HG03175 (cell line): ENCODE results near the gene CNTNAP2.
"Not testable (repeated sequence)": the region's sequence is repeated elsewhere in the genome, so short reads cannot be mapped to it uniquely, and the experiment has no call there.

Source experiments
- ATAC-seq: cut with Tn5 transposase; IDR thresholded peaks from one replicate; pipeline ENCODE4 v1.9.1; 2021; ENCODE audit warnings: mild to moderate bottlenecking, moderate library complexity; ENCODE audit not compliant: unreplicated experiment

The CNTNAP2 gene

GRCh38 chr7:147678943-147679342 lies 1562.3 kb downstream of the CNTNAP2 start:
- no peak for ATAC-seq

DNA sequence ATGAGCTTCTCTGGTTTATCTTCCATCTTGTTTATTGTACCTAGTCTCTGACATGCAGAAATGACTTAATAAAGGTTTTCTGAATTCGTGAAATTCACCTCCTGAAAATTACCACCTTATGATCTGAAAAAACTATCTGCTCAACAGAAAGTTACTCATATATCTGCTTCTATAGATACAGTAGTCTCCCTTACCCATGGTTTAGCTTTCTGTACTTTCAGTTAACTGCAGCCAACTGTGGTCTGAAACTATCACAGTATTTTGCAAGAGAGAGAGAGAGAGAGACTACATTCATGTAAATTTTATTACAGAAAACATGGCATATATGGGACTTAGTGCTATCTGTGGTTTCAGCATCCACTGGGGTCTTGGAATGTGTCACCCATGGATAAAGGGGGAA lies 1564.9 kb downstream of the CNTNAP2 start:
- ATAC-seq, result no peak

- no peak for ATAC-seq
Observed at GRCh38 chr7:147700702-147701101, 1584.1 kb downstream of the CNTNAP2 start.

- ATAC-seq, result no peak
Observed at GRCh38 chr7:147707926-147708325, 1591.3 kb downstream of the CNTNAP2 start.

- no peak for ATAC-seq
Observed at GRCh38 chr7:147708871-147709270, 1592.3 kb downstream of the CNTNAP2 start.

DNA sequence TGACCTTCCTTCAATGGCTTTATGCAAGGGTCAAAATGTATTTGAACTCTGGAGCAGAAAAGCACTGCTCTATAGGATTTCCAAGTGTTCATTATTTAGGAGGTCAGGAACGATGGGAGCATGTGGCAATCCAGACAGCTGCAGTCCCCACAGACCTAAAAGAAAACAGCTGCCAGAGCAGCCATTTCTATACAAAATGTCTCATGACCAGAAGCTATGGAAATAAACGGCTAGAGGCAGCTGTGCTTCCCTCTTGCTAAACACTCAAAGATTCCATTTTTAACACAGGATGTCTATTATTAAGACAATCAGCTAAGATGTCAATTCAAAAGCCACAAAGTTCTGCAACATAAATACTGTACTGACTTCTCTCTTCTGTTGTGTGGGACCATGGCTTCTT lies 1594.8 kb downstream of the CNTNAP2 start:
- no peak for ATAC-seq

- no peak for ATAC-seq
Observed at GRCh38 chr7:147721962-147722830, 1605.6 kb downstream of the CNTNAP2 start.

- no peak for ATAC-seq
Observed at GRCh38 chr7:147723536-147723935, 1606.9 kb downstream of the CNTNAP2 start.

DNA sequence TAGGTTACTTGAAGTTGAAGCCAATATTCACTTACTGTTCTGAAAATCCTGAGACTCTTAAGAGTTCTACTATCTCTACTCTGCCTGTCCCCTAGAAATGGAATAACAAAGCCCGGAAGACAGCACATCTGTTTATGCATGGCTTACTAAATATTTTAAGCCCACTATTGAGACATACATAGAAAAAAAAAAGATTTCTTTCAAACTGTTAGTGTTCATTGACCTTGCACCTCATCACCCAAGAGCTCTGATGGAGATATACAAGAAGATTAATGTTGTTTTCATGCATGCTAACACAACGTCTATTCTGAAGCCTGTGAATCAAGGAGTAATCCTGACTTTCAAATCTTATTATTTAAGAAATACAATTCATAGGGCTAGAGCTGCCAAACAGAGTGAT lies 1614.7 kb downstream of the CNTNAP2 start:
- ATAC-seq, result no peak

GRCh38 chr7:147737559-147738214 lies 1621.1 kb downstream of the CNTNAP2 start:
- ATAC-seq, result not testable (repeated sequence)

DNA sequence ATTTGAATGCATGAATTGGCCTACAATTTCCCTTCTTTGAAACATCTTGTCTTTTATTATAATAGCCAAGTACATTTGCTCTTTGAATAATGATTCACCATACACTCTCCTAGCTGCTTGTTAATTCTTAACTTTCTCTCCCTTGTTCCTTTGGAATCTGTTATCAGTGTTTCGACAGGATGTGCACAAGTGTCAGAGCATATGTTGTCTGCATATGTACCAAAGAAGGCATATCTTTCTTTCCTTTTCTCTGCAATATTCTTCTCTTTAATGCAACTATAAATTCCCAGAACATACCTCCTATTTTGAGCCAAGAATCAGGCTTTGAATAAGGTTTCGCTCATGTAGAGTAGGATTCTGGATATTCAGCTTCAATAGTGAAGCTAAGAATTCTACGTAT lies 1625.7 kb downstream of the CNTNAP2 start:
- ATAC-seq, result no peak

GRCh38 chr7:147756300-147756699 lies 1639.7 kb downstream of the CNTNAP2 start:
- ATAC-seq, result no peak

- ATAC-seq, result no peak
Observed at GRCh38 chr7:147759327-147759943, 1642.8 kb downstream of the CNTNAP2 start.

- no peak for ATAC-seq
Observed at GRCh38 chr7:147765301-147765700, 1648.7 kb downstream of the CNTNAP2 start.

GRCh38 chr7:147771344-147771743 lies 1654.7 kb downstream of the CNTNAP2 start:
- ATAC-seq, result no peak

DNA sequence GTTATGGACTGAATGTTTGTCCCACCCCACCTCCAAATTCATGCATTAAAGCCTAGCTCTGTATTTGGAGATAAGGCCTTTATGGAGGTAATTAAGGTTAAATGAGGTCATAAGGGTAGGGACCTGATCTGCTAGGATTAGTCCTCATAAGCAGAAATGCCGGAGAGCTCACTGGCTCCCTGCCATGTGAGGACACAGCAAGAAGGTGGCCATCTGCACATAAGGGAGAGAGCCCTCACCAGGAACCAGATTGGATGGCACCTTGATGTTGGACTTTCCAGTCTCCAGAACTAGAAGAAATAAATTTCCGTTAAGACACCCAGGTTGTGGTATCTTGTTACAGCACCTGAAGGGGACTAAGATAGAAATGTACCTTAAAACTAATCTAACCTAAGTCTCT lies 1657.9 kb downstream of the CNTNAP2 start:
- ATAC-seq, result no peak

GRCh38 chr7:147775516-147776284 lies 1659.1 kb downstream of the CNTNAP2 start:
- no peak for ATAC-seq

- ATAC-seq, result no peak
Observed at GRCh38 chr7:147777309-147777708, 1660.7 kb downstream of the CNTNAP2 start.

DNA sequence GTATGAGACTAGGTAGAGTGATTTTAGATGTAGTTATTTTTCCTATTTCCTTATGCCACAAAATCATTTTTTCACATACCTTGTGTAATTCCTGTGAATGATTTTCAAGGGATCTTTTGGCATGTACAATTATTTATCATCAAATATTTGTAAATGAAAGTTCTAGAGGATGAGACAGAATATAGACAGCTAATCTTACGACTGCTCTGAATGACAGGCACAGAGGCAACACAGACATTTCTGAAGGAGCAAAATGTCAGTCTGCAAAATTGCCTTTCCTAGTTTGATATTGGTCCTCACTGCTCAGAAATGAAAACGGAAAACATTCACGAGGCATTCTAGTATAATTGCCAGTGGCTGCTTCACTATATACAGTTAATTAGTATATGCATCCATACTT lies 1663.3 kb downstream of the CNTNAP2 start:
- no peak for ATAC-seq

- ATAC-seq, result no peak
Observed at GRCh38 chr7:147796581-147796980, 1680.0 kb downstream of the CNTNAP2 start.

DNA sequence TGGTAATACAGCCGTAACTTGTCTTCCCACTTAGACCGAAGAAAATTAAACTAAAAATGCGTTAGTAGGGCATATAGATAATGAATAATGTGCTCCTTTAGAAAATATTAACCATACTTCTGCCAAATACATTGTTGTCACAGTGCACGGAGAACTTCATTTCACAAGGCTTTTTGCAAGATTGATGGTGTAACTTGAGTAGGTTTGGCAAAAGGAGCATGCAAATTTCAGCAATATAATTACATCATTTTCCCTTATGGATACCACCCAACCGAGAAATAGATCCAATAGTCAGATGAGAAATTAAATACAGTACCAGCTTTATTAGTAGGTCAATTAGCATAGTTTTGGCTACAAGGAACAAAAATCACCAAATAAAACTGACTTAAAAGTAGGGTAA lies 1681.4 kb downstream of the CNTNAP2 start:
- ATAC-seq, result no peak
